Activated T-helper 17 cell treated with anti-CD3 and anti-CD28 coated beads, Interleukin-2, amount 50 U/mL, for 72 hours (primary cell): ENCODE data around the gene BRD1. TPM values are rescaled to one million over a fixed set of nuclear protein-coding genes. Genes with fewer than 3 reads are reported as not detected.

Experiments used
- ATAC-seq: fragments of 150-1000 bp; cut with Tn5 transposase; replicated peaks from 2 replicates; pipeline ENCODE4 v1.10.0; 2021; ENCODE audit warnings: mild to moderate bottlenecking, moderate library complexity
- H3K27ac Mint-ChIP-seq: one replicate; pipeline ENCODE4 v1.8.0; 2022; ENCODE audit warnings: mixed read lengths
- H3K27me3 Mint-ChIP-seq: one replicate; pipeline ENCODE4 v1.8.0; 2022; ENCODE audit warnings: mixed read lengths
- H3K36me3 Mint-ChIP-seq: one replicate; pipeline ENCODE4 v1.8.0; 2022; ENCODE audit warnings: low read depth, mild to moderate bottlenecking, mixed read lengths
- H3K4me1 Mint-ChIP-seq: one replicate; pipeline ENCODE4 v1.8.0; 2022; ENCODE audit warnings: mixed read lengths
- H3K4me3 Mint-ChIP-seq: one replicate; pipeline ENCODE4 v1.8.0; 2022; ENCODE audit warnings: mild to moderate bottlenecking, mixed read lengths
- H3K9me3 Mint-ChIP-seq: one replicate; pipeline ENCODE4 v1.8.0; 2022; ENCODE audit warnings: mixed read lengths
- total RNA-seq, 2 donors: library from RNA; stranded (reverse); gene quantifications; one replicate each; pipeline ENCODE4 v1.2.3, GENCODE V29; 2022

The BRD1 gene
- total RNA-seq, 2 donors from 2014 or later = 43.4 to 43.8 TPM

GRCh38 chr22:49756676-49757075 is 71.0 kb downstream of the BRD1 start:
- Mint-ChIP-seq H3K4me3 (no peak overlapping the region), H3K4me1 (no peaks in the 10 kb centered on the region), H3K27ac (no peak overlapping the region), H3K9me3 (no peaks in the 10 kb centered on the region), H3K36me3 (no peaks in the 10 kb centered on the region), H3K27me3 (no peaks in the 10 kb centered on the region)
- no peak for ATAC-seq

DNA sequence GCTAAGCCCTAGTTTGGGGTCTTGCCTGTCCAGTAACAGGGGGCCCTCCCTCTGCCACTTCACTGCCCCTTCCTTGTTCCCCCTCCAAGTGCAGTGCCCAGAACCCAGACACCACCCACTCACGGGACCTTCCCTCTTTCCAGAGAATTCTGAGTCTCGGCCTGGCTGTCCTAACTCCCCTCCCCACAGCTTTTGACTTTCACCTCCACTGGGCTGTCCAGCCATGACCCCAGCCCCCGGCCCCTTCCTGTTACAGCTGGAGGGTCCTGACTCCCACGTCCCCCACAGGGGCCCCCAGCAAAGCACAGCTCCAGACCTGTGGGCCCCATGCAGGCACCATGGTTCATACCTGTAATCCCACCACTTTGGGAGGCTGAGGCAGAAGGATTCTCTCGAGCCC is 71.5 kb downstream of the BRD1 start:
- Mint-ChIP-seq H3K36me3 (no peaks in the 10 kb centered on the region), H3K27ac (no peak overlapping the region), H3K9me3 (no peaks in the 10 kb centered on the region), H3K27me3 (no peaks in the 10 kb centered on the region), H3K4me3 (no peak overlapping the region), H3K4me1 (no peaks in the 10 kb centered on the region)
- ATAC-seq = no peak

DNA sequence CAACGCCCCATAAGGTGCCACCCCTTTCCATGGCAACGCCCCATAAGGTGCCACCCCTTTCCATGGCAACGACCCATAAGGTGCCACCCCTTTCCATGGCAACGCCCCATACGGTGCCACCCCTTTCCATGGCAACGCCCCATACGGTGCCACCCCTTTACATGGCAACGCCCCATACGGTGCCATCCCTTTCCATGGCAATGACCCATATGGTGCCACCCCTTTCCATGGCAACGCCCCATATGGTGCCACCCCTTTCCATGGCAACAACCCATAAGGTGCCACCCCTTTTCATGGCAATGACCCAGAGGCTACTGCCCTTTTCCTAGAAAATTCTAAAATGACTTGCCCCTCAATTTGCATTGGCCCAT is 72.1 kb downstream of the BRD1 start:
- H3K36me3 Mint-ChIP-seq = no peaks in the 10 kb centered on the region
- H3K27ac Mint-ChIP-seq = no peak overlapping the region
- no peak for ATAC-seq
- no peaks in the 10 kb centered on the region for H3K9me3 Mint-ChIP-seq
- no peaks in the 10 kb centered on the region for H3K27me3 Mint-ChIP-seq
- H3K4me1 Mint-ChIP-seq = no peaks in the 10 kb centered on the region
- H3K4me3 Mint-ChIP-seq = no peak overlapping the region

DNA sequence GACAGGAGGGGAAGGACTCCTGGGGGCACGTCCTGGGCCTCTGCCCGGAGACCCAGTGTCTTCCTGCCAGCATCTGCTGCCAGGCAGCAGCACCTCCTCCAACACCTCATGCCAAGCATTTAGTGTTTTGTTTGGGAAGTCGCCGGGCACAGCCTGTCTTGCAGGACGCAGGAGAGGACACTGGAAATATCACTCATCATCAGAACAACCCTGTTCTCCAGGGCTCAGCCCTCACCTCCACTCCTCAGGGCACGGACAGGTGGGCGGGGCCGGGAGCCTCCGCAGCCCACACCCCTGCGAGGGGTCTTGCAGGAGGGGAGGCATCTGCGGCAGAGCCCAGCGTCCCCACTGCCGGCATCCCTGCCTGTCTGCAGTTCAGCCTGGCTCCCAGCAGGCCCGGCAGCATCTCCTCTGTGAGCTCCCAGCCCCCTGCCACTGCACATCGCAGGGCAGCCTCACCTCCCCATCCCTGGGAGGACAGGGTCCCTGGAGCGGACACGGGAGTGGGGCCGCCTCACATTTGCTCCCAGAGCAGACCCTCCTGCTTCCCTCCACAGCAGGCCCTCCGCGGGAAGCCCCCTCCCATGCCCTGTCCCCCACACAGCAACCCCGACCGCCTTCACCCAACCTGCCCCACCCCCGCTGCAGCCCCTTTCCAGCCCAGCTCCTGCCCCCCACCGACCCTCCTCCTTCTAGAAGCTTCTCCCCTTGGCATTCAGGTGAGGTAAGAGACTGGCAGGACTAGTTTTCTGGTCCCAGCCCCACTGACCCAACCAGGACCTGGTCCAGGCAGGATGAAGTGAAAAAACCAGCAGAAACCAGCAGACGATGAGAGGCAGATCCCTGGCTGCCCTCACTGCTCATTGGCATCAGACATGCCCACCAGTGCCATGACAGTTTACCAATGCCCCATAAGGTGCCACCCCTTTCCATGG is 72.7 kb downstream of the BRD1 start:
- H3K36me3 Mint-ChIP-seq = no peaks in the 10 kb centered on the region
- no peaks in the 10 kb centered on the region for H3K9me3 Mint-ChIP-seq
- no peaks in the 10 kb centered on the region for H3K27me3 Mint-ChIP-seq
- H3K4me3 Mint-ChIP-seq = no peak overlapping the region
- no peak for ATAC-seq
- H3K4me1 Mint-ChIP-seq = no peaks in the 10 kb centered on the region
- H3K27ac Mint-ChIP-seq = no peak overlapping the region

DNA sequence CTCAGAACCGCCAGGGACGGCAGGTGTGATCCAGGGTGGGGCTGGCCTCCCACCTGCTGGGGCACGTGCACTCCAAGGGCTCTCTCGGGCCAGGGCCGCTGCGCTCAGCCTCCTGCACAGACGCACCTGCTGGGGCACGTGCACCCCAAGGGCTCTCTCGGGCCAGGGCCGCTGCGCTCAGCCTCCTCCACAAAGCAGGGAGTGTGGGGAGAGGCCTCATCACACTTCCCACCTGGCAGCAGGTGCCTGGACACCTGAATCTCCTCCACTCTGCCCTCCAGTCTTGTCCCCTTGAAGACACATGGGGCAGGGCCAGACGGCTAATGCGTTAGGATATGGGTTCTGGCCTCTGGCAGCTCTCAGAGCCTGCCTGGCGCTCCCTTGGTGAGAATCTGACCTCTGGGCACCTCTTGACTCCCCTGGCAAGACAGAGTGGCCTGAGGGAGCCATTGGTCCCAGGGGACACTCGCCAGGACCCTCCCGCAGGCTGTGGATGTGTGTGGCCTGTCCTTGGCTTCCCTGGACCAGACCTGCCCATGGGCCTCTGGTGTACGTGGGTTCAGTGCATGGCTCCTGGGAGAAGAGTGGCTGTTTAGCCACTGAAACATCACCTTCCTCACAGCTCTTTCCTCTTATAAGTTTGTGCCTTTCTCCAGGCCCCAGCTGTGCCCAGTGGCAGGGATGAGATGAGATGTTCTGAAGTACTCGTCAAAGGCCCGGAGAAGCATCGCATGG is 73.5 kb downstream of the BRD1 start:
- no peaks in the 10 kb centered on the region for H3K27me3 Mint-ChIP-seq
- no peaks in the 10 kb centered on the region for H3K9me3 Mint-ChIP-seq
- H3K36me3 Mint-ChIP-seq = no peaks in the 10 kb centered on the region
- H3K27ac Mint-ChIP-seq = no peak overlapping the region
- H3K4me3 Mint-ChIP-seq = no peak overlapping the region
- H3K4me1 Mint-ChIP-seq = no peaks in the 10 kb centered on the region
- no peak for ATAC-seq

GRCh38 chr22:49753276-49753890 is 74.3 kb downstream of the BRD1 start:
- no peaks in the 10 kb centered on the region for H3K9me3 Mint-ChIP-seq
- no peaks in the 10 kb centered on the region for H3K36me3 Mint-ChIP-seq
- ATAC-seq = no peak
- no peaks in the 10 kb centered on the region for H3K4me1 Mint-ChIP-seq
- no peaks in the 10 kb centered on the region for H3K27me3 Mint-ChIP-seq
- no peak overlapping the region for H3K27ac Mint-ChIP-seq
- no peak overlapping the region for H3K4me3 Mint-ChIP-seq

- peaks cover 3% of the 10 kb centered on the region for H3K27me3 Mint-ChIP-seq
- no peaks in the 10 kb centered on the region for H3K4me1 Mint-ChIP-seq
- no peak for ATAC-seq
- no peak overlapping the region for H3K4me3 Mint-ChIP-seq
- H3K9me3 Mint-ChIP-seq = peaks cover 3% of the 10 kb centered on the region
- H3K36me3 Mint-ChIP-seq = no peaks in the 10 kb centered on the region
- H3K27ac Mint-ChIP-seq = no peak overlapping the region
Observed at GRCh38 chr22:49752598-49753091, 75.0 kb downstream of the BRD1 start.

- H3K4me1 Mint-ChIP-seq = no peaks in the 10 kb centered on the region
- ATAC-seq = no peak
- H3K36me3 Mint-ChIP-seq = no peaks in the 10 kb centered on the region
- peaks cover 6% of the 10 kb centered on the region for H3K9me3 Mint-ChIP-seq
- peaks cover 5% of the 10 kb centered on the region for H3K27me3 Mint-ChIP-seq
- H3K27ac Mint-ChIP-seq = no peak overlapping the region
- H3K4me3 Mint-ChIP-seq = no peak overlapping the region
Observed at GRCh38 chr22:49751966-49752597, 75.6 kb downstream of the BRD1 start.

DNA sequence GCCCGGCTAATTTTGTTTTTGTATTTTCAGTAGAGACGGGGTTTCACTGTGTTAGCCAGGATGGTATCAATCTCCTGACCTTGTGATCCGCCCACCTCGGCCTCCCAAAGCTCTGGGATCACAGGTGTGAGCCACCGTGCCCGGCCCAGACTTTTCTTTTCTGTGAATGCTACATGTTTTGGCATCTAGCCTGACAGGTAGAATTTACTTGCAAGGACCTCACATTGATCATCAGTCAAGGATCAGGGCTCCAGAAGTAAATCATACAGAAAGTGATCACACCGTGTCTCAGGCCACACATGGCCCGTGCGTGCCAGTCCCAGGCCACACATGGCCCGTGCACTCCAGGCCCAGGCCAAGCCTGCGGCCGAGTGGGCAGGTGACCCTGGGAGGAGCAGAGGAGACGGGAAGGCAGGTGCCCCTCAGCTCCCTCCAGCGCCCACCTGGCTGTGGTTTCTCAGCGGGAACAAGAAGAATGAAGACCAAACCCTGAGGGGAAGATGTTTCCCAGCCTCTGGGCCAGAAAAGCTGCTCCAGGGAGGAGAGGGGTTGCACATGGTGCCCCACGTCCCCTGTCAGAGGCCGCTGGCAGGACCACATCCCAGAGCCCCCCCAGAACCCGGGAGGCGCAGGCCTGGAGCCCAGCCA is 76.2 kb downstream of the BRD1 start:
- Mint-ChIP-seq H3K4me1 (no peaks in the 10 kb centered on the region), H3K27ac (no peak overlapping the region), H3K36me3 (no peaks in the 10 kb centered on the region), H3K27me3 (peaks cover 6% of the 10 kb centered on the region), H3K4me3 (no peak overlapping the region), H3K9me3 (peaks cover 13% of the 10 kb centered on the region)
- ATAC-seq = no peak

GRCh38 chr22:49749885-49750510 is 77.7 kb downstream of the BRD1 start:
- peaks cover 17% of the 10 kb centered on the region for H3K9me3 Mint-ChIP-seq
- no peak overlapping the region for H3K4me3 Mint-ChIP-seq
- peaks cover 10% of the 10 kb centered on the region for H3K27me3 Mint-ChIP-seq
- H3K36me3 Mint-ChIP-seq = no peaks in the 10 kb centered on the region
- no peaks in the 10 kb centered on the region for H3K4me1 Mint-ChIP-seq
- no peak overlapping the region for H3K27ac Mint-ChIP-seq
- ATAC-seq = no peak

DNA sequence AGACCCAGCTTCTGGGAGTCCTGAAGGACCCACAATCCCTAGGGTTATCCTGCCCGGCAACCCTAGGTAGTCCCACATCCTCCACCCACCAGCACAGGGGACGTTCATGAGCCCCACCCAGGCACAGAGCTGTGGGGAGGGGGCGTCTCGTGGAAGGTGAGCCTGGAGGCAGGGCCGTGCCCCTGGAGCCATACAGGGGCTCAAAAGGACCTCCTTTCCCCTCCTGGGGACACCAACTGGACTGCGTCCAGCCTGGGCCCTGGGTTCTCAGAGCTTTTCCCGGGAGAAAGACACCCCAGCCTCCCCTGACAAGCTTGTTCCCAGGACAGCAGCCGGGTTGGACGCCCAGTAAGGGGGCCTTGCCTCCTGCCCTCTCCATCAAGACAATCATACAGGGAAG is 78.4 kb downstream of the BRD1 start:
- no peaks in the 10 kb centered on the region for H3K36me3 Mint-ChIP-seq
- no peak for ATAC-seq
- H3K4me3 Mint-ChIP-seq = no peak overlapping the region
- H3K27ac Mint-ChIP-seq = no peak overlapping the region
- peaks cover 10% of the 10 kb centered on the region for H3K27me3 Mint-ChIP-seq
- H3K4me1 Mint-ChIP-seq = no peaks in the 10 kb centered on the region
- peaks cover 21% of the 10 kb centered on the region for H3K9me3 Mint-ChIP-seq

GRCh38 chr22:49748514-49748913 is 79.2 kb downstream of the BRD1 start:
- H3K4me1 Mint-ChIP-seq = no peaks in the 10 kb centered on the region
- no peaks in the 10 kb centered on the region for H3K36me3 Mint-ChIP-seq
- no peak overlapping the region for H3K27ac Mint-ChIP-seq
- ATAC-seq = no peak
- H3K4me3 Mint-ChIP-seq = no peak overlapping the region
- H3K27me3 Mint-ChIP-seq = peaks cover 13% of the 10 kb centered on the region
- H3K9me3 Mint-ChIP-seq = peaks cover 21% of the 10 kb centered on the region

- H3K4me3 Mint-ChIP-seq = no peak overlapping the region
- no peaks in the 10 kb centered on the region for H3K4me1 Mint-ChIP-seq
- ATAC-seq = no peak
- H3K27me3 Mint-ChIP-seq = peaks cover 14% of the 10 kb centered on the region
- no peak overlapping the region for H3K27ac Mint-ChIP-seq
- H3K9me3 Mint-ChIP-seq = peaks cover 21% of the 10 kb centered on the region
- H3K36me3 Mint-ChIP-seq = no peaks in the 10 kb centered on the region
Observed at GRCh38 chr22:49747716-49748115, 80.0 kb downstream of the BRD1 start.
